K562 (cell line): ENCODE measurements around the gene ERVK3-1. TPM values are rescaled to one million over a fixed set of nuclear protein-coding genes. Genes with fewer than 3 reads are reported as not detected.
A peak's percentile ranks its signal among the peaks of the same experiment; 100 is the strongest.

Source experiments
- ATAC-seq: fragments of 200-7000 bp; cut with Tn5 transposase; 3 replicates; pipeline ENCODE4 v1.9.1; 2020; ENCODE audit warnings: moderate library complexity
- BruUV-seq: library from RNA; stranded (reverse); fragments of 400-500 nt; replicated peaks from 2 replicates; lab custom pipeline; 2021; lab: Mats Ljungman, UMichigan
- CTCF ChIA-PET: fragments of 300-600 bp; formaldehyde crosslinking; extraction: SDS; loops from one replicate; lab custom pipeline; 2021; ENCODE audit warnings: low intra/inter-chr PET ratio; lab: Yijun Ruan, JAX
- POLR2A ChIA-PET: fragments of 300-600, 350-650 bp; sonication (Branson Sonifier 250); formaldehyde crosslinking; extraction: SDS; loops from one replicate; lab custom pipeline; 2021; ENCODE audit warnings: antibody characterized with exemption, inconsistent platforms; lab: Yijun Ruan, JAX
- DNase-seq, 4 experiments: peaks; one replicate each; pipeline versions ENCODE4 v3.0.0 to v3.0.0-alpha.2; 2011 to 2018; ENCODE audit warnings: low spot score in 3 of 4, mixed read lengths in 3 of 4; ENCODE audit errors: extremely low read depth in 1 of 4
- FAIRE-seq: peaks from 2 replicates; lab custom pipeline; 2011; peaks lifted over from hg19 to GRCh38; lab: Jason Lieb, UNC
- H2AFZ ChIP-seq: 2 replicates; pipeline ENCODE4 v1.6.0; 2011; ENCODE audit warnings: low read depth, low read length, control low read depth, inconsistent platforms
- H3K27ac ChIP-seq: fragments of 200-600 bp; 3 replicates; pipeline ENCODE4 v1.8.0; 2011; ENCODE audit warnings: low read depth, mild to moderate bottlenecking, control low read depth, inconsistent platforms, low read length, moderate library complexity, mixed read lengths; ENCODE audit errors: extremely low read depth
- H3K27me3 ChIP-seq, 2 experiments: fragments of 300-600 bp in 1 of 2; 2 replicates in 1 of 2; 3 replicates in 1 of 2; pipeline versions ENCODE4 v1.6.0 to v1.8.0; 2011; ENCODE audit warnings: inconsistent platforms in 2 of 2, low read length in 2 of 2, mild to moderate bottlenecking in 1 of 2, mixed read lengths in 1 of 2, moderate library complexity in 1 of 2; ENCODE audit not compliant: control insufficient read depth in 2 of 2, insufficient read depth in 2 of 2
- H3K36me3 ChIP-seq: fragments of 300-600 bp; 3 replicates; pipeline ENCODE4 v1.8.0; 2011; ENCODE audit warnings: mild to moderate bottlenecking, low read length, inconsistent platforms; ENCODE audit not compliant: control insufficient read depth, insufficient read depth
- H3K4me1 ChIP-seq, 2 experiments: fragments of 200-600 bp in 1 of 2; replicated peaks in 1 of 2; 2 replicates in 1 of 2; 3 replicates in 1 of 2; pipeline versions ENCODE4 v1.5.1 to v1.8.0; 2011; ENCODE audit warnings: inconsistent platforms in 2 of 2, low read length in 2 of 2, mild to moderate bottlenecking in 1 of 2, mixed read lengths in 1 of 2, moderate library complexity in 1 of 2; ENCODE audit not compliant: control insufficient read depth in 2 of 2, insufficient read depth in 2 of 2
- H3K4me2 ChIP-seq: 2 replicates; pipeline ENCODE4 v1.6.1; 2011; ENCODE audit warnings: low read length, control low read depth, inconsistent platforms, mixed read lengths; ENCODE audit not compliant: insufficient read depth
- H3K4me3 ChIP-seq: fragments of 200-600 bp; sonication (generic), shearing (Covaris generic); 2 replicates; pipeline ENCODE4 v1.5.1; 2016; ENCODE audit warnings: control low read depth, inconsistent platforms
- H3K79me2 ChIP-seq: fragments of 200-600 bp; 3 replicates; pipeline ENCODE4 v1.8.0; 2011; ENCODE audit warnings: low read length, inconsistent platforms; ENCODE audit not compliant: control insufficient read depth, insufficient read depth
- H3K9ac ChIP-seq, 2 experiments: 2 replicates each; pipeline versions ENCODE4 v1.6.0 to v1.6.1; 2011; ENCODE audit warnings: low read depth in 2 of 2, low read length in 2 of 2, control low read depth in 1 of 2, inconsistent platforms in 1 of 2, mild to moderate bottlenecking in 1 of 2, mixed read lengths in 1 of 2; ENCODE audit not compliant: insufficient read depth in 1 of 2
- H3K9me1 ChIP-seq: one replicate; pipeline ENCODE4 v1.6.0; 2011; ENCODE audit warnings: inconsistent platforms, mild to moderate bottlenecking, low read length, moderate library complexity; ENCODE audit not compliant: control insufficient read depth, insufficient read depth
- H3K9me3 ChIP-seq: replicated peaks from 2 replicates; pipeline ENCODE4 v1.5.1; 2011; ENCODE audit warnings: low read depth, low read length, inconsistent platforms; ENCODE audit not compliant: control insufficient read depth, insufficient read depth
- H4K20me1 ChIP-seq: replicated peaks from 2 replicates; pipeline ENCODE4 v1.6.1; 2011; ENCODE audit warnings: low read length, inconsistent platforms, mixed read lengths; ENCODE audit not compliant: control insufficient read depth, insufficient read depth
- CREM ChIP-seq: IDR thresholded peaks from 2 replicates; pipeline ENCODE4 v1.6.1; 2014; ENCODE audit warnings: antibody characterized with exemption, low read depth
- GABPB2 ChIP-seq: fragments of 250-450 bp; sonication (Bioruptor Pico); conservative IDR thresholded peaks from 2 replicates; pipeline ENCODE4 v1.5.1; 2021; ENCODE audit warnings: mild to moderate bottlenecking
- POLR2G ChIP-seq: fragments of 200-400 bp; formaldehyde crosslinking; IDR thresholded peaks from 2 replicates; pipeline ENCODE4 v1.6.1; 2017; ENCODE audit warnings: low read depth, mild to moderate bottlenecking, antibody characterized with exemption, low read length, moderate library complexity
- RAD21 ChIP-seq, 2 experiments: fragments of 250-450 bp in 1 of 2; fragments of 450-650 bp in 1 of 2; sonication (Bioruptor Pico) in 1 of 2; formaldehyde crosslinking in 1 of 2; IDR thresholded peaks in 1 of 2; conservative IDR thresholded peaks in 1 of 2; 2 replicates each; pipeline versions ENCODE4 v1.4.0 to v1.8.0; 2020 to 2022; ENCODE audit warnings: mild to moderate bottlenecking in 2 of 2, moderate library complexity in 1 of 2
- RBFOX2 ChIP-seq: fragments of 200-400 bp; formaldehyde crosslinking; IDR thresholded peaks from 2 replicates; pipeline ENCODE4 v1.6.1; 2017; ENCODE audit warnings: low read depth, mild to moderate bottlenecking, low read length, moderate library complexity
- THRAP3 ChIP-seq: fragments of 450-650 bp; IDR thresholded peaks from 2 replicates; pipeline ENCODE4 v1.6.1; 2016; ENCODE audit warnings: mild to moderate bottlenecking, inconsistent platforms, borderline replicate concordance
- WGBS: fragments of 100-300 bp; shearing (Covaris generic); methylation state at CpG from one replicate; pipeline ENCODE4 v1.1.6; 2016; ENCODE audit warnings: low coverage, mixed read lengths; ENCODE audit not compliant: insufficient coverage; ENCODE audit errors: missing lambda C conversion rate; 5-methylcytosine and 5-hydroxymethylcytosine counted together
- in situ Hi-C: fragments of 300-500 bp; cut with MboI; formaldehyde crosslinking; loops from 4 replicates; pipeline ENCODE4 v1.15.0; 2018; ENCODE audit warnings: inconsistent platforms, mixed read lengths
- intact Hi-C: fragments of 100-400 bp; cut with micrococcal nuclease; formaldehyde crosslinking; loops from 2 replicates; pipeline ENCODE4 v1.14.2; 2022
- polyA plus RNA-seq, 8 experiments: library from polyadenylated mRNA; depleted of rRNA in 4 of 8; stranded (reverse) in 5 of 8; unstranded in 3 of 8; fragments of >200 nt; fragmentation: Nextera tagmentation in 2 of 8; fragmentation: Illumina TruSeq in 1 of 8; extraction: Ambion mirVana in 2 of 8; extraction: Trizol in 1 of 8; gene quantifications; 2 replicates each; pipeline versions ENCODE4 v1.2.1 to v1.2.3, GENCODE V29; 2011 to 2014; ENCODE audit warnings: inconsistent platforms in 1 of 8, missing spikeins in 1 of 8
- total RNA-seq, 7 experiments: library from RNA; depleted of rRNA in 6 of 7; stranded (reverse); fragments of >200 nt in 6 of 7; fragmentation: Illumina TruSeq in 2 of 7; extraction: Trizol in 2 of 7; gene quantifications; 2 replicates each; pipeline versions ENCODE4 v1.2.1 to v1.2.3, GENCODE V29; 2011 to 2021; ENCODE audit warnings: low replicate concordance in 1 of 7

ERVK3-1 gene
- total and polyA plus RNA-seq, 9 of the 15 experiments (the other 6 are each of a cell fraction or from before 2014, with no cell fraction given): 87.6 to 299 (median 119) TPM

- in situ Hi-C loops (no loop called here), intact Hi-C loops (no loop called here)
- Histone ChIP-seq H3K27ac (no peak overlapping the region), H3K4me3 (no peak overlapping the region), H3K27me3 (no peaks in the 10 kb centered on the region), H3K4me2 (no peak overlapping the region), H3K79me2 (no peaks in the 10 kb centered on the region), H4K20me1 (no peaks in the 10 kb centered on the region), H3K9me3 (no peaks in the 10 kb centered on the region), H3K9ac (no peak overlapping the region), H3K36me3 (no peaks in the 10 kb centered on the region), H2AFZ (no peak overlapping the region), H3K4me1 (peaks cover 5 to 25% of the 10 kb centered on the region in 2 experiments; a peak in 4 of 5 replicates), H3K9me1 (no peaks in the 10 kb centered on the region)
- ATAC-seq (no peak), FAIRE-seq (no peak), DNase-seq (no peak)
- TF ChIP-seq POLR2G: peak; percentile 12; the same call in 1 of the 2 replicates
- TF ChIP-seq RBFOX2: peak; percentile 5; the same call in 1 of the 2 replicates
- no peak for TF ChIP-seq GABPB2 (CRISPR knock-in tag)
- TF ChIP-seq THRAP3: no peak
- TF ChIP-seq RAD21 (CRISPR knock-in tag; conservative IDR thresholded peaks at IDR 0.05 in 1 of 2, IDR thresholded peaks at IDR 0.05 in 1 of 2): no peak
- no peak for TF ChIP-seq CREM
- BruUV-seq: no TSS peak
- ChIA-PET CTCF (no interaction called here), POLR2A (interaction anchor here (1.2 kb wide), 1 partner anchor 11 kb away, joined by 5 read pairs; the partner anchor contains the start of gene ZNF497)
- WGBS: 89% methylated on average over 30 of the region's 34 CpGs
Observed at GRCh38 chr19:58350871-58351557, 45.8 kb downstream of the ERVK3-1 start.
